HepG2 (cell line): Measurements from ENCODE around the gene STK11. TPM values are rescaled to one million over a fixed set of nuclear protein-coding genes. Genes with fewer than 3 reads are reported as not detected.

Experiments used
- polyA plus RNA-seq, 8 experiments: library from polyadenylated mRNA; depleted of rRNA in 3 of 8; stranded (reverse) in 7 of 8; unstranded in 1 of 8; fragments of >200 nt; fragmentation: Illumina TruSeq in 4 of 8; extraction: Trizol in 4 of 8; gene quantifications; 2 replicates each; pipeline versions ENCODE4 v1.2.1 to v1.2.3, GENCODE V29; 2011 to 2016; ENCODE audit warnings: low read depth in 4 of 8, missing spikeins in 1 of 8, mixed read lengths in 1 of 8; ENCODE audit not compliant: insufficient read depth in 1 of 8
- total RNA-seq, 5 experiments: library from RNA; depleted of rRNA; stranded (reverse); fragments of >200 nt; fragmentation: Illumina TruSeq; extraction: Trizol; gene quantifications; 2 replicates each; pipeline ENCODE4 v1.2.3, GENCODE V29; 2016; ENCODE audit warnings: low read depth in 1 of 5

Gene STK11
- total and polyA plus RNA-seq, 2 of the 13 experiments (the other 11 are each of a cell fraction or from before 2014, with no cell fraction given), result 27.5 to 43.6 TPM

Other genes starting within 250 kb of the STK11 start
- 47.6 and 49.7 TPM in 2 replicates for gene WDR18, start 221.4 kb upstream of the STK11 start, total RNA-seq (2016; rRNA removed; fragmentation: Illumina TruSeq; extraction: Trizol)
- gene WDR18, start 221.4 kb upstream of the STK11 start, polyA plus RNA-seq (2011; rRNA removed), result 36.4 and 44.6 TPM in 2 replicates
- 0.07 TPM in 1 of 2 replicates, not detected in the other for gene GRIN3B, start 205.4 kb upstream of the STK11 start, total RNA-seq (2016; rRNA removed; fragmentation: Illumina TruSeq; extraction: Trizol)
- gene GRIN3B, start 205.4 kb upstream of the STK11 start, polyA plus RNA-seq (2011; rRNA removed), result 0.20 and 0.34 TPM in 2 replicates
- 20.5 and 64.7 TPM in 2 replicates for gene TMEM259, start 184.7 kb upstream of the STK11 start, total RNA-seq (2016; rRNA removed; fragmentation: Illumina TruSeq; extraction: Trizol)
- gene TMEM259, start 184.7 kb upstream of the STK11 start, polyA plus RNA-seq (2011; rRNA removed), result 164 and 232 TPM in 2 replicates
- gene RNU6-2, start 184.3 kb upstream of the STK11 start, total RNA-seq (2016; rRNA removed; fragmentation: Illumina TruSeq; extraction: Trizol), result under 0.01 TPM in 1 of 2 replicates, not detected in the other
- not detected in 2 replicates for gene RNU6-2, start 184.3 kb upstream of the STK11 start, polyA plus RNA-seq (2011; rRNA removed)
- 70.0 and 84.5 TPM in 2 replicates for gene CNN2, start 179.2 kb upstream of the STK11 start, total RNA-seq (2016; rRNA removed; fragmentation: Illumina TruSeq; extraction: Trizol)
- gene CNN2, start 179.2 kb upstream of the STK11 start, polyA plus RNA-seq (2011; rRNA removed), result 58.1 and 63.6 TPM in 2 replicates
- 1.3 and 4.4 TPM in 2 replicates for gene ABCA7, start 165.7 kb upstream of the STK11 start, total RNA-seq (2016; rRNA removed; fragmentation: Illumina TruSeq; extraction: Trizol)
- 32.4 and 41.2 TPM in 2 replicates for gene ABCA7, start 165.7 kb upstream of the STK11 start, polyA plus RNA-seq (2011; rRNA removed)
- 0.48 and 0.84 TPM in 2 replicates for gene ARHGAP45, start 138.6 kb upstream of the STK11 start, total RNA-seq (2016; rRNA removed; fragmentation: Illumina TruSeq; extraction: Trizol)
- gene ARHGAP45, start 138.6 kb upstream of the STK11 start, polyA plus RNA-seq (2011; rRNA removed), result 32.0 and 40.3 TPM in 2 replicates
- 140 TPM in 2 replicates for gene POLR2E, start 110.4 kb upstream of the STK11 start, total RNA-seq (2016; rRNA removed; fragmentation: Illumina TruSeq; extraction: Trizol)
- 272 and 305 TPM in 2 replicates for gene POLR2E, start 110.4 kb upstream of the STK11 start, polyA plus RNA-seq (2011; rRNA removed)
- gene GPX4, start 101.8 kb upstream of the STK11 start, total RNA-seq (2016; rRNA removed; fragmentation: Illumina TruSeq; extraction: Trizol), result 426 and 535 TPM in 2 replicates
- gene GPX4, start 101.8 kb upstream of the STK11 start, polyA plus RNA-seq (2011; rRNA removed), result 613 and 728 TPM in 2 replicates
- gene SBNO2, start 31.5 kb upstream of the STK11 start, total RNA-seq (2016; rRNA removed; fragmentation: Illumina TruSeq; extraction: Trizol), result 5.8 and 10.4 TPM in 2 replicates
- 8.6 and 10.8 TPM in 2 replicates for gene SBNO2, start 31.5 kb upstream of the STK11 start, polyA plus RNA-seq (2011; rRNA removed)
- 0.27 and 1.2 TPM in 2 replicates for gene CBARP, start 32.2 kb downstream of the STK11 start, total RNA-seq (2016; rRNA removed; fragmentation: Illumina TruSeq; extraction: Trizol)
- 1.4 and 2.8 TPM in 2 replicates for gene CBARP, start 32.2 kb downstream of the STK11 start, polyA plus RNA-seq (2011; rRNA removed)
- gene ATP5F1D, start 36.0 kb downstream of the STK11 start, total RNA-seq (2016; rRNA removed; fragmentation: Illumina TruSeq; extraction: Trizol), result 78.7 and 88.0 TPM in 2 replicates
- 39.4 and 49.3 TPM in 2 replicates for gene ATP5F1D, start 36.0 kb downstream of the STK11 start, polyA plus RNA-seq (2011; rRNA removed)
- gene MIDN, start 42.8 kb downstream of the STK11 start, total RNA-seq (2016; rRNA removed; fragmentation: Illumina TruSeq; extraction: Trizol), result 8.4 and 10.7 TPM in 2 replicates
- 18.0 and 19.6 TPM in 2 replicates for gene MIDN, start 42.8 kb downstream of the STK11 start, polyA plus RNA-seq (2011; rRNA removed)
- gene CIRBP, start 63.6 kb downstream of the STK11 start, total RNA-seq (2016; rRNA removed; fragmentation: Illumina TruSeq; extraction: Trizol), result 133 and 135 TPM in 2 replicates
- 140 and 177 TPM in 2 replicates for gene CIRBP, start 63.6 kb downstream of the STK11 start, polyA plus RNA-seq (2011; rRNA removed)
- 21.9 and 31.3 TPM in 2 replicates for gene FAM174C, start 69.8 kb downstream of the STK11 start, total RNA-seq (2016; rRNA removed; fragmentation: Illumina TruSeq; extraction: Trizol)
- gene FAM174C, start 69.8 kb downstream of the STK11 start, polyA plus RNA-seq (2011; rRNA removed), result 19.5 and 21.2 TPM in 2 replicates
- 4.3 and 9.9 TPM in 2 replicates for gene EFNA2, start 80.1 kb downstream of the STK11 start, total RNA-seq (2016; rRNA removed; fragmentation: Illumina TruSeq; extraction: Trizol)
- 6.0 and 11.1 TPM in 2 replicates for gene EFNA2, start 80.1 kb downstream of the STK11 start, polyA plus RNA-seq (2011; rRNA removed)
- gene NDUFS7, start 178.1 kb downstream of the STK11 start, total RNA-seq (2016; rRNA removed; fragmentation: Illumina TruSeq; extraction: Trizol), result 41.9 and 66.9 TPM in 2 replicates
- 34.3 and 39.2 TPM in 2 replicates for gene NDUFS7, start 178.1 kb downstream of the STK11 start, polyA plus RNA-seq (2011; rRNA removed)
- 113 and 124 TPM in 2 replicates for gene GAMT, start 195.8 kb downstream of the STK11 start, total RNA-seq (2016; rRNA removed; fragmentation: Illumina TruSeq; extraction: Trizol)
- gene GAMT, start 195.8 kb downstream of the STK11 start, polyA plus RNA-seq (2011; rRNA removed), result 115 and 120 TPM in 2 replicates
- gene DAZAP1, start 201.8 kb downstream of the STK11 start, total RNA-seq (2016; rRNA removed; fragmentation: Illumina TruSeq; extraction: Trizol), result 50.5 and 79.2 TPM in 2 replicates
- 58.7 and 63.3 TPM in 2 replicates for gene DAZAP1, start 201.8 kb downstream of the STK11 start, polyA plus RNA-seq (2011; rRNA removed)
- 695 and 780 TPM in 2 replicates for gene RPS15, start 232.6 kb downstream of the STK11 start, total RNA-seq (2016; rRNA removed; fragmentation: Illumina TruSeq; extraction: Trizol)
- gene RPS15, start 232.6 kb downstream of the STK11 start, polyA plus RNA-seq (2011; rRNA removed), result 1,411 and 1,504 TPM in 2 replicates
- gene APC2, start 244.3 kb downstream of the STK11 start, total RNA-seq (2016; rRNA removed; fragmentation: Illumina TruSeq; extraction: Trizol), result 0.22 TPM in 1 of 2 replicates, not detected in the other
- gene APC2, start 244.3 kb downstream of the STK11 start, polyA plus RNA-seq (2011; rRNA removed), result 0.08 and 0.16 TPM in 2 replicates